GM19438 (cell line): Measurements from ENCODE around the gene RNF212.

Experiments
- ATAC-seq: cut with Tn5 transposase; IDR thresholded peaks from one replicate; pipeline ENCODE4 v1.9.1; 2021; ENCODE audit warnings: low read depth; ENCODE audit not compliant: unreplicated experiment

Gene RNF212

DNA sequence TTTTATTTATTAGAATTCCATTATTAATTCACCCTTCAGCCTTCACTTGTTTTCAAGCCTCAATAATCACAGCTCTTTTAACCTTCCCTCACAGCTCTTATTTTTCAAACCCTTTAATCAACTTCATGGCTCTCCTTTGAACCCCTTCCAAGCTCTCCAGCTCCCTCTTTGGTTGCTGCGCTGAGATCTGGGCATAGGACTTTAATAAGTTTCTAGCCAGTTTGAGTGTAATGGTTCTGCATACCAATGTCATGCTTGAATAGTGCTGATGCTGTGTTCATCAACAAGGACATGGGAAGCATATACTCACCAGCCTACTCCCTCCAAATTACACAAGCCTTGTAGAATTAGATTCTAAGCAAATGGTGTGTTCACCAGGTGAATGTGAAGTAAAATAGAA is 3.5 kb upstream of the RNF212 start:
- no peak for ATAC-seq

DNA sequence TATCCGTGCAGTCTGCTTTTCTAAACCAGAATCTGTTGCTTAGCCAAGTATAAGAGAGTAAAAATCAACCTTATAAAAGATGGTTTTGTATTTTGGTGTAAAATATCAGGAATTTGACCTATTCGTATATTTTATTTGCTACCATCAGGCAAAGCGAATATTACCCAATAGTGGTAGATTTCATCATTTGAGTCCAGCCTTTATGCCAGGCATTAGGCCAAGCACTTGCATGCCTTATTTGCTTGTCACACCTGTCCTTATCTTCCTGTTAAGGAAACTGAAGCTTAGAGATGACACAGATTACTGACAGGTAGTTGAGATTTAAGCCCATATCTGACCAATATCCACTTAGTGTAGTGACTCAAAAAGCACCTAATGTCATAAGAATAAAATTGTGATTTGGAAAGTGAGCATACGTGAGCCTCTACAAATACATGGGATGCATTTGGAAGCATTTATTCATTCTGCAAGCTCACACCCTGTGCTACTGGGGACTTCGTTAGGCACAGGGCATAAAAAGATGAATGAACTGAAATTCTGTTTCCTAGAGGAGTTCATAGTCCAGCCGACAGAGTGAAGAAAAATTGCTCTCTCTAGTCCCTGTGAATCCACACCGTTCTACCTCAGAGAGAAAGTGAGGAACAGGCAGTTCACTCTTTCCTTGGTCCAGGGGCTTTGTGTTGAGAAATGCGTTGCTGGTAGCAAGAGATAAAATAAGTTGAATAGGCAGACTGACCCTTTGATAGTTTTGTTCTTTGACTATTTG is 2.3 kb upstream of the RNF212 start:
- ATAC-seq, result no peak

DNA sequence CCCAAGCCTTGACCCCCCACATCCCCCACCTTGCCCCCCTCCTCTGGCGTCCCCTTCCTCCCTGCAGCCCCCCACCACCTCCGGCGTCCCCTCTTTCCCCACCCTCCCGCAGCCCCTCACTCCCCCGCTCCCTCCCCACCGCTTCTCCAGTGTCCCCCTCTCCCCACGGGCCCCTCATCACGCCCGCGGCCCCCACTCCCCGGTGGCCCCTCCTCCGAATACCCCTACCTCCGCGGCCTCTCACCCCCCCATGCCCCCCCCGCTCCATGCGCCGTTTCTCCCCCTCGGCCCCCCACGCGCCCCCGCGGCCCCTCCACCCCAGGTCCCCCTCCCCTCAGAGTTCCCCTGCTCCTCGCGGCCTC is 562 bp downstream of the RNF212 start:
- ATAC-seq, result no peak

DNA sequence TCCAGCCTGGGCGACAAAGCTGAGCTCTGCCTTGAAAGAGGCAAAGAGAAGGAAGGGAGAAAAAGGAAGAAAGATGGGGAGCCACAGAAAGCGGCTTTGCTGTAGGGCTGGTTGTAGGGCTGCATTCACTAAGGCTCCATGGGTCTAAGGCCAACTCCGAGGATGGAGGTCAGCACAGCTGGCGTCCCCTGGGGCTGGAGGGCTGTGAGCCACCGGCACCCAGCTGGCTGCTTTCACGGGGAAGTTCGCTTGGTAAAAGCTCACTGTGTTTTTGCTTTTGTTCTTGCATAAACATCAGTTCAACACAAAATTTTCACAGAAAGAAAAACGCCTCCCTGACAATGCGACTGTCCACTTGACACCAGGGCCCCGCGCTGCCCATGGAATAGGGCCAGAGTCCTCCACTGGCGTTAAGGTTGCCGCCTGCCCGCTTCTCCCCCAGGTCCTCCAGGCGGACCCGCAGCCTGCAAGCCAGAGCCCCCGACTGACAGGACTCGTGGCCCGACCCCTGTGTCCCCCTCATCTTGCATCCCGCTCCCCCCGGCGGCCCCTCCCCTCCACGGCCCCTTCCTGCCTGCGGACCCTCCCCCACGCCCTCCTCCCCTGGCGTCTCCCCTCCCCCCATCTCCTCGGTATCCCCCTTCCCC is 1.1 kb downstream of the RNF212 start:
- no peak for ATAC-seq

DNA sequence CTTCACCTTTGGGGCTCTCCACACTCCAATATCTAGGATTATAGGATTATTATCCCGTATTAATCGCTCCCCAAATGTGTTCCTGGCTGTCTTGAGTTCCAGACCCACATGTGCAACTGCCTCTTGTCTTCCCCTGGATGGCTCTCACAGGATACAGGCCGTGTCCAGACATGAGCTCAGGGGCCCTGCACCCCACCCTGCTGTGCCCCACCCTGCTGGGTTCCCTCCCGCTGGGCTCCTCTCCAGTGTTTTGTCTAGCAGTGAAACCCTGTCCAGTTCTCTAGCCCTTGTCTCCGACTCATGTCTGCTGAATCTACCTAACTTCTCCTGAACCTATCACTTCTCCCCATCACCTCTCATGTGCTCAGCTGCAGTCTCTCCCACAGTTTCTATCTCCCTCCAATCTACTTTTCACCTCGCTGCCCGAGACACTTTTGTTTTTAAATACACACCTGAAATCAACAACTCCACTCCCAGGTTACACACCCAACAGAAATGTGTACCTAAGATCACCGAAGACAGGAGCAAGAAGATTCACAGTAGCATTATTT is 2.0 kb downstream of the RNF212 start:
- no peak for ATAC-seq

DNA sequence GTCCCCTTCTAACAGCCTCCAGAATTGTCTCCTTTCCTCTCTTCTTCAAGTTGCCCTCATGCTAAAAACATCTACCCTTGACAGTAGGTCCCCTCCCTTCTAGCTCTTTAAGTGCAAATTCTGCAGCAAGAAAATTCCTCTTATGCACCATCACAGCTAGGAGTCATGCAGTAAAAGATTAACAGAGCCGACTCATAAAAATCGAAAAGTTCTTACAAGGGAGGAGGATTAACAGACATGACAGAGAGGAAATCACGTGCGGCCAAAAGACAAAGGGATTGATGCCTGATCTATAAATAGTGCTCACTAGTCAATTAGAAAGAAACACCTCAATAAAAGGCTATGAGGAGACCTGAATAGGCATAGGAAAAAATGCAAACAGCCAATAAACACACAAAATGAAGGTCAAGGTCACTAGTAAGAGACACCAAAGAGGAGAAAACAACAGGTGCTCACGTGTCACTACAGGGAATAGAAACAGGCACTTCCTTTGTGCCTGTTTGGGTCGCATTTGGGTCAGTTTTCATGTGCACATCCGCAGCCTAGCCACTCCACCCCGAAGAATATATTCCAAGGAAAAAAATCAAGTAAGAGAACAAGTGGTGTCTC is 3.4 kb downstream of the RNF212 start:
- no peak for ATAC-seq

DNA sequence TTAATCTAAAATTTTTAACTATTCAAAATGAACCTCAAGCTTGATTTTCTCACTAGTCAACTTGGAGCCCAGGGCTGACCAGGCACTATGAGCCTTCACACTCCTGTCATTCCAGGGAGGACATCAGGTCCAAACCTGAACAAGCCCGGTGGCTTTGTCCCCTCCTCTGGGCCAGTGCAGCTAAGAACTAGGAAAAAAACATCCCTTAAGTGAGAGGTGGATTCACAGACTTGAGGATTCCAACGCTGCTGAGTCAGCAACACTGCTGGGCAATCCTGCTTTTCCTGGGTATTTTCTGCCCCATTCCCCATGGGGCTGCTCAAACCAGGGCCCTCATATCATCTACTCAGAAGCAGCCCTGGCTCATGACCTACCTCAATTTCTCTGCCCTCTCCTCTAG is 4.0 kb downstream of the RNF212 start:
- no peak for ATAC-seq

DNA sequence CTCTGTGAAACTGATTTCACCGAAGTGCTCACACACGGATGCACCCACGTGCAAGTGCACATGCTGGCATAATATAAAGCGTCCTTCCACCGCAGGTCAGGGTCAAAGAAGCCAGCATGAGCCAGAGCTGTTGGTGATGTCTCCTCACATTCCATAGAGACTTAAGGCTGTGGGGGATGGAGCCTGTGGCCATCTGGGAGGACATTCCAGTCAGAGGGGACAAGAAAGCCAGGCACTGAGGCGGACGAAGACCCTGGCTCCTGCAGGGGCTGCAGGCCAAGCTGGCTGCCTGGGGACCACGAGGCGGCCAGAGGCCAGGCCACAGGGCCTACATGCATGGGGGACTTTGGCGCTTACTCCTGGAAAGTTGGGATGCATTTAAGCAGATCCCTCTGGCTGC is 7.7 kb downstream of the RNF212 start:
- ATAC-seq, result no peak

DNA sequence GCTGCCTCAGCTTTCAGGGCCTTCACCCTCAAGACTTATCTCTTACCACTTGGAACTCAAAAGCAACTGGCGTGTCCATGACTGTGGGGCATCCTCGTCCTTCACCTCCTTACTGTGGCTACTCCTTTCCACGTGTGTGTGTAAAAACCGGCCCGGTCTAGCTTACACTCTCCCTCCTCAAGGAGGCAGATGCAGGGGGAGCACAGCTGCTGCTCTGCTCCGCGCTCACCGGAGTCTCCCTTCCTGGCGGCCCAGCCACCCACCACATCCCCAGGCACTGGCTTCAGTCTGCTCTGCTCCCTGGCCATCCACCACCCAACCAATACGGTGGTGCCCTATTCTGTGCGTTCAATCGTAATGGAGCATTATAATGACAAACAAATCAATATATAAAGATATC is 8.3 kb downstream of the RNF212 start:
- ATAC-seq, result no peak

DNA sequence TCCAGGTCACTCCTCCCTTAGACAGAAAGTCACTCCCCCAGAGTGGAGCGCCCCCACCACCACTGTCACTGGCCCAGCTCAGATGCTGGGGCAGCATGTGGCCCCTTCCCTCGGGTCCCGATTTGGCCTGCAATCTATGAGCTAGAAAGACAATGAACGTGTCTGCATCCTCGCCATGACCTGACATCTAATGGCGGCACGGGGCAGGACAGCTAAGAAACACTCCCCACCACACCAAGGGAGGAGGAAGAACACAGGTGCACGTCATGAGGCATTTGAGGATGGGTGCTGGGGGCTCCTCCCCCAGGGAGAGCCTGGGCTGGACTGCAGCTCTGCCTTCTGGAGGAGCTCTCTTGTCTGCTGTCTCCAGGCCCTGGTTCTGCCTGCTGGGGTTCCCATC is 8.7 kb downstream of the RNF212 start:
- ATAC-seq, result no peak

DNA sequence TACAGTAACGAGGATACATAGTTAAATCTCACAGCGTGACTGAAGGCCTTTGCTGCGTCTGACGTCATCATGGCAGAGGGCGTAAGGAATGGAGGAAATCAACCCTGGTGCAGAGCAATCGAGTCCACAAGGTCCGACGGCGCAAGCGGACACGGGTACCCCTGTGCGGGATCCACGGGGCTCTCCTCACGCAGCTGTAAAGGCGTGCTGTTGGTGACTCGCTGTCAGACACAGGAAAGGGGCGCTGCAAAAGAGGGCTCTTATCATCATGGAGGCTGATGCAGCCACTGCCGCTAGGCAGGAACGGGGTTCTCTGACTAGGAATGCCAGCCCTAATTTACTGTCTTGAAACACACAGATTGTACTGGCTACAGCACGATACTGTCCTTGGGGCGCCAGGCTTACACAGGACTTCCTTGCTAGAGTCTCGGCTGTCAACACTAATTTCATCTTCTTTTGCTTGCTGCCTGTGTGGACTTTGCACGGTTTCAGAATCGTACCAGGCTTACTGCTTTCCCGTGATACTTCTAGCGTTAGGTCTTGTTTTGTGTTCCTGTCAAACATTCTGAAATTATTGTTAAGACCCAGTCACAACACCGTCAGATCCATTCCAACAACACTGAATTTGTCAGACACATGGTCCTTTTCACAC is 13.6 kb downstream of the RNF212 start:
- no peak for ATAC-seq

DNA sequence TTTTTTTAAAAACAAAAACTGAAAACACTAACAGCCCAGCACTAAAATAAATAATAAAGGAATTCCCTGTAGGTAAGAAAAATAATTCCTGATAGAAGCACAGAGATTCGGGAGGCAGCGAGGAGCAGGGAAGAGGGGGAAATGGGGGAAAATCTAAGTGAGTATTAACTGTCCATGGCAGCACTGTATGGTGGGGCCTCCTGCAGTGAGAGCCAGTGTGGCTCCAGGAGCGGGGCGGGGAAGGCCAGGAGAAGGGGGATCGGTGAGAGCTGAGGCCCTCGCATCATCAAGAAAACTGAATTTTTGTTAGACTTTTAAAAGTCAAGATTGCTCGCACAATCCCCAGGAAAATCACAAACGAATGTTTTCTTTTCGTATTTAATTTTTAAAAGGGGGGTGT is 14.1 kb downstream of the RNF212 start:
- ATAC-seq, result no peak

DNA sequence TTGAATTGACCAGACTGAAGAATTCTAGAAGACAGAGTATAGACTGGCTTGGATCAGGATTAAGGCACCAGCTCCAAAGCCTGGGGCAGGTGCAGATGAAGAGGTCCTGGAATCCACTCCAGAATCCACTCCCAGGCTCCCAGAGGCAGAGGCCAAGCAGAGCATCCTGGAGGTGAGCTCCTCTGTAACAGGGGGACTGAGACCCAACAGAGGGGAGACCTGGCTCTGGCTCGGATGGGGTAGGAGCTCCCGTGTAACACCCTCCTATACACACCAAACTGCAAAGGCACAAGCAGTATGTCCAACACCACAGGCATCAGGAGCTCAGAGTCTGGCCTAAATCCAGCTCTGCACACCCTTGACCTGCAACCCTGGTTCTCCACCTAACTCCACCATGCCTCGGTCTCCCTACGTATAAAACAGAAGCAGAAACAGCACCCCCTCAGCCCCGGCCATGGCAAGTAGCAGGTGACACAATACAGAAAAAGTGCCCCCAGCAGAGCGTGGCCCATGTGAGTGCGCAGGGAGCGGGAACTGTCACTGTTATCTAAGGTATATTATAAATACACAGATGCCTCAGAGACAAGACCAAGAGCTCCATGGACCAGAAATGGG is 14.9 kb downstream of the RNF212 start:
- no peak for ATAC-seq

DNA sequence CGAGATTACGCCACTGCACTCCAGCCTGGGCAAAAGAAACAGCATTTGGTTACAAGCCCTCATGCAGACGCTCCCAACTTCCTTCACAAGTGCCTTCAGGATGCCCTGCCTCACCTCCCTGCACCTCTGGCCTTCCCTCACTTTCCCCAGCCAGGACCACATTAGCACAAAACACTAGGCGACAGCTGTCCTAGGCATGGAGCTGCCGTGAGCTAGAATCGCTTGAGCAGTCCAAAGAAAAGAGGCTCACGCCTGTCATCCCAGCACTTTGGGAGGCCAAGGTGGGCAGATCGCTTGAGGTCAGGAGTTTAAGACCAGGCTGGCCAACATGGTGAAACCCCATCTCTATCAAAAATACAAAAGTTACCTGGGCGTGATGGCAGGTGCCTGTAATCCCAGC is 15.8 kb downstream of the RNF212 start:
- no peak for ATAC-seq

DNA sequence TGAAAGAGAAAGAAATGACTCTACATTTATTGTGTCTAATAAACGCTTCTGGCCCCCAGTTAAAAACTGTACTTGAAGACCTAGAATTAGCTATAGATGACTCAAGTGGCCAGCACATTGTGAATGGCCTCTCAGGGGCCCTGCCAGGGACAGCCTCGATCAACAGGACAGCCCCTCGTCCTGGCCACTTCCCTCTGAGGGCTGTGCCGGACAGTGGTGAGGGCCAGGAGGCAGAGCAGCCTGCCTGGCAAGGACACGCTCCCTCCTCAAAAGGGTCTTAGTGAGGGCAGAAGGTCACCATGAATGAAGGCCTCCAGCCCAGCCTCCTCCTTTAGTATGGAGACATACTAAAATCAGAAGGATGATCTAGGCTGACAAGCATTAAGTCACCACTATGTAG is 16.5 kb downstream of the RNF212 start:
- no peak for ATAC-seq

DNA sequence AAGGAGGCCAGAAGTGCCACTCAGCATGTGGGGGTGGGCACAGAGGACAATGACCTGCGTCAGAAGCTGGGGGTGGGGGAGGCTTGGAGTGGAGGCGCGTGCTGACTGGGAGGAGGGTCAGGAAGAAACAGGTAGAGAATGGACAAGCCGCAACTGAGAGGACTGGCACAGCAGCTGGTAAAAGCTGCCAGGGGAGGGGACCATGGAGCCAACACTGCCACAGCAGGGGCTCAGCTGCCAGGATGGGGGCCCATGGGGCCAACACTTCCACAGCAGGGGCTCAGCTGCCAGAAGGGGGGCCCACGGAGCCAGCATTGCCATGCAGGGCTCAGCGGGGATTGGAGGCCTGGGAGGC is 19.1 kb downstream of the RNF212 start:
- no peak for ATAC-seq

DNA sequence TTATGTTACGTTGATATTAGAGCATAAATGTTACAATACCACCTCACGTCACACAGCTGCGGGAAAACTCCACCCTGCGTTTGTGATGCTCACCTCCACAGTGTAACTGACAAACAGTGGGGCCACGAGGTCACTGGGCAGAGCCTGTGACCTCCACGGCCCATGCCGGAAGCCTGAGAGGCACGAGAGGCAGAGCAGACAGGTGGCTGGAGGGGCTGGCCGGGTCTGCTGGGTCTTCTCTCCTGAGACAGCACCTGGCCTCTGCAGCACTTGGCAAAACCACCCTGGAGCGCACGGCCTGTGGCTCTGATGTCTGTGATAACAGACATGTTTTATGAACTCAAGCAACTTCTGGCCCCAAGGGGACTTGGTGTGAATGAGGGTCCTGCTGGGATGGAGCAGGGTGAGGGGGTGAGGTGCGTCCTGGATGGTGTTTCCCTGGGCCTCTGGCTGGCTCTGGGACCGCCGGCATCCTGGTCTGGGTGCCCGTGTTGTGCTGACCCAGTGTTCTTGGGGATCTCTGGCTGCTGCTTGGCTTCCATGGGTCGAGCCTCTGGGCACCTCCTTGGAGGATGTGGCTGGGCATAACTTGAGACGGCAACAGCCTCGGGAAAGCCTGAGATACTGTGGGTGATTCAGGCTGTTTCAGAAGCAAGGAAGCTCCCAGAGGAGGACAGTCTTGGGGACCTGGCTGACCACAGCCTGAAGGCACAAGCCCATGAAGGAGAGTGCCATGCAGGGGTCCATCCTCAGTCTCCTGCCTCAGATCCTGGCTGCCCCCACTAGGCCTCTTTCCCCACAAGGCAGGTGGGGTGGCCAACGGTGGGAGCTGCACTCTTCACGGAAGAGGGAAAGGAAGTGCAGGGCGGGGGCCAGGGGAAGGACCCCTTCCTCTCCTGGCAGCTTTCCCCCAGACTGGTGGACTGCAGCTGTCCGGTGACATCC is 19.7 kb downstream of the RNF212 start:
- no peak for ATAC-seq

DNA sequence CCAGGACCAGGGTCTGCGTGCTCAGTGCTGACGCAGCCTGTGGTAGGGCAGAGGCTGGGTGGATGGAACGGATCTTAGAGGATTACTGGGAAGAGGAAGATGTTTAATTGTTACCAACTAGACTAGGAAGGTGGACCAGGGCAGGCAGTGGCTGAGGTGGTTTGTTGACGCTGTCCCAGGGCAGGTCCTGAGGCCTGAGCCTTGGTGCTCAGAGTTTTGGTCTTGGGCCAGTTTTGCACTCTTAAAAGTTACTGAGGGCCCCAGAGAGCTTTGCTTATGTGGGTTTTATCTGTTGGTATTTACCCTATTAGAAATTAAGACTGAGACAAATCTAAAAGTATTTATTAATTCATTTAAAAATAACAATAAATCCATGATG is 20.4 kb downstream of the RNF212 start:
- ATAC-seq, result no peak

DNA sequence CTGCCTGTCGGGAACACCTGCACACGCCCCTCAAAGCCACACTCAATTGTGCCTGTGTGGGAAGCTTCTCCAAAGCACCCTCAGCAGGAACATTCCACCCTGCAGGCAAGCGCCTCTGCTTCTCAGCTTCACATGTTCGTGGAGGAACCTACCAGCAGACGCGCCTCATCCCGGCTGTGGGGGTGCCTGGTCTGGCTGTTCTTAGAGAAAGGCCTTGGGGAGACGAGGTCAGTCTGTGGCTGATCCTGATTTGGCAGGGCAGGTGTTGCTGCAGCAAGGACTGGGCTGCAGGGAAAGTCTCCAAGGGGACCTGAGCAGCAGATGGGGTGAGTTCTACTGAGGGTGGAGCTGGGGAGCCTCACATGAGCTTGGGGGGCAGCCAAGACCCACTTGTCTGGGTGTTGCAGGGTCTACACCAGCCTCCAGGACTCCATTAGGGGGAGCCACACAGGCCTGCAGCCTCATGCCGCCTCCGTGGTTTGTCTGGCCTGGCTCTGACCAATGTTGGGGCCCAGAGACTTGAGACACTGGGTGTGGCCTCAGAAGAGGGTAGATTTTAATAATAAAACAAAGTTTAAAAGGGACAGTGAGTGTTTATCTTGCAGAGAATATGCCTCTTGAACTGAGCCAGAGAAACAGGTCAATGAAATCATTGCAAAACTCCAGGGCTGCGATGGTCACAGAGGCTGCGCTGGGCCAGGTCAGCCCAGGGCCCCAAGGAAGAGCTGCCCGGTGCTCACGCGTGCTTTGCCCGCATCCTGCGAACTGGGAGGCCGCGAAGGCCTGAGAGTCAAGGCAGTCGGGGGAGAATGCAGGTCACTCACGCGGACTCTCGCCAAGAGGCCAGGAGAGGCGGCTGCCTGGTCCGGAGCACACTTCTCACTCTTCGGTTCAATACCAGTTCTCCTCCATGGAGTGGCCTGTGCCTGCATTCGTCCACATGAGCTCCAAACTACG is 21.1 kb downstream of the RNF212 start:
- no peak for ATAC-seq
